Activated CD4-positive, alpha-beta T cell treated with anti-CD3 and anti-CD28 coated beads for 48 hours (primary cell): Measurements from ENCODE around the gene TMIE.
"Not testable (repeated sequence)": the region's sequence is repeated elsewhere in the genome, so short reads cannot be mapped to it uniquely, and the experiment has no call there.

Experiments
- DNase-seq: peaks from one replicate; pipeline ENCODE4 v3.0.0-alpha.2; 2020

TMIE gene

GRCh38 chr3:46690798-46691197 is 10.4 kb upstream of the TMIE start:
- no peak for DNase-seq

DNA sequence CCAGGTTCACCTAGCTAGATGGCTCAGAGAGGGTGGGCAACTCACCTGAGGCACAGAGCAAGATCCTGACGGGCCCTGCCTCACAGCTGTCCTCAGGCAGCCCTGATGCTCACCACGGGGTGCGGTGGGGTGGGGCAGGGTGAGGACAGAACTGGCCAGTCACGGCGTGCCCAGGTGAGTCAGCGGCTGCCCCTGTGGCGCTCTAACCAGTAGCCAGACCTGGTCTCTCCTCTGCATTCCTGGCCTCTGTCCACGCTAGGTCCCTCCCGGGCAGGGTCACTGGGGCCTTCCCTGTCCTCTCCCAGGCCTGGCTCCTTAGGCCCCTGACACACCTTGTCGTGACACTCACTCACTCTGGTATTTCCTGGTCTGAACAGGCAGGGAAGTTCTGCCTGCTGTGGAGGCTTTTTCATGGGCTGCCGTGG is 8.6 kb upstream of the TMIE start:
- DNase-seq = no peak

DNA sequence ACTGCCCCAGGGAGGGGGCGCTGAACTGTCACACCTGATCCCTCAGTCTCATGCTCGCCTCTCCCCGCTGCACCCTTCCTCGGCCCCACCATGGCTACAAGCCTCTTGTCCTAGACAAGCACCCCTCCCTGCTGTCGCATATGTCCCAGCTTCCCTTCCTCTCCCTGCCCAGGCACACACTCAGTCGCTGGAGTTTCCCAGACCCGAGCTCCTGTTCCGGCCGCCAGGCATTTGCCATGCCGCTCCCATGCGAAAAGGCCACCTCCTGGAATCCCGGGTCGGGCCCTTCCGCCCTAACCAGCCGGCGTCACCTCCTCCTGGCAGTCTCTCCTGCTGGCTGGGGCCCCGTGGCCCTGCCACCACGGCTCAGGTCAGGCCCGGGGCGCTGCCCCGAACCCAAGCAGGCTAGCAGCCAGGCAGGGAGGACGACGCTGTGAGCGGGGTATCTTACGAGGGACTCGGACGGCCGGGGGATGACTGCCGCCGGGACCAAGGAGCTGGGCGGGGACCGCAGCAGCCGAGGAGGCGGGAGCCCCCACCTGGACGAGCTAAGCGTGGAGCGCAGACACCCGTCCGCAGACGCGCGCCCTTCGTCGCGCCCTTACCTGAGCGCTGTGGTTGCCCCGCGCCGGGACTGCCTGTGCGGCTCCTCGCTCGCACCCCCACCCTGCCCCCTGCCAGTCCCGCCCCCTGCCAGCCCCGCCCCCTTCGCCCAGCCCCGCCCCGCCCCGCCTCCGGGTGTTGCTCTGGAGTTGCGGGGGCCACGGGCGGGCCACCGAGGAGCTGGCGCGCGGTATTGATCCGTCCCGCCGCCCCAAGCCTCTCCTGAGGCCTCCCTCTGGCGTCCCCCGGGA is 7.9 kb upstream of the TMIE start, which contains the start of gene ALS2CL:
TSS of gene ALS2CL (minus strand) at position 642 of the 854 bp plus-strand sequence. CDS start 4,239 bp downstream, outside the sequence.
- DNase-seq = peak; percentile 66

DNA sequence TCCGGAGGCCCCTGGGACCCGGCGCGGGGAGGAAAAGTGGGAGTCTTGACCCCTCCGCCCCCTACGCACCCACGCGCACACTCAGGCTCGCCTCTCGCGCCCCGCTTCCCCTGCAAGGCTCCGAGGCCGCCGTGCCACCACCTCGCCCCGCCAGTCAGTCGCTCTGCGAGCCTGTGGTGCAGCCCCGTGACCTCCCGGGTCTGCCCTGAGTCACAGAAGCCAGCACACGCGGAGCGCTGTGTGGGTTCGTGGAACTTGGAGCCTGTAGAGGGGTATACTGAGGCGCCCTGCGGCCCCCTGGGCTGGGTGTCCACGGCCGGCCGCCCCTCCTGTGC is 7.3 kb upstream of the TMIE start:
- DNase-seq = peak; percentile 62

GRCh38 chr3:46694520-46694919 is 6.7 kb upstream of the TMIE start:
- no peak for DNase-seq

GRCh38 chr3:46695177-46695961 is 5.8 kb upstream of the TMIE start:
- DNase-seq = peak; percentile 67

DNA sequence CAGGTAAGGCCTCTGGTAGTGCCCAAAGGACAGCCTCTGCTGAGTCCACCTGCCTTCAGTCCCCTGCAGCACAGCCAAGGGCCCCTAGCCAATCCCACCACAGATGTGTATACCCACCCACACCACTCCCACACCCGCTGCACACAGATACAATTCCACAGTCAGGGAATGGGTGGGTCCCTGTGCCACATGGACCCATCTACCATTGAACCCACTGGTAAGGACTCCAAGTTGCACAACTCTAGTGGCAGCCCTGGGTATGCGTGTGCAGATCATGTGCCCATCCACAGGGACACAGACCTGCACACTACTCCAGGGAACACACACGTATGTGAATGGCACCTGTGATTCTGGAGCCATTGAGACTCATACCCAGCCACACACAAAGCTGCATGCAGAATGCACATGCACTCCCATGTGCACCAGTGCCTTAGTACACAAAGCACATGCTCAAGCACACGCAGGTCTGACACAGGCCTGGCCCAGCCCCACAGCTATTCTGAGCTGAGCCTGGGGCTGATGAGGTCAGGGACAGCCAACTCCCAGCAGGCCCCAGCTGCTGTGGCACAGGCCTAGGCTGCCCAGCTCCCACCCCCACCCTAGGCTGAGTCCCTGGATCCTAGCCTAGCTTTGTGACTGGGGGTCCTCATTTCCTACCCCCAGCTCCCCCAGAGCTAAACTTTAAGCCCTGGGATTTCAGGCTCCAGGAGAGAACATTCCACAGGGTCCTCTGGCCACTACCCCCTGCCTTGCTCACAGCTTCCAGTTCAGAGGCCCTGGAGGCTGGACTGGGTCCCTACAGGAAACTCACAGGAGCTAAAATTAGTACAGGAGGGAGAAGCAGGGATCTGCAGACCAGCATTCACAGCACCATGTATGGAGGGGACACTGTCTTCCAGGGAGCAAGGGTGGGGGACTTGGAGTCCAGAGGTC is 5.0 kb upstream of the TMIE start:
- DNase-seq = no peak

DNA sequence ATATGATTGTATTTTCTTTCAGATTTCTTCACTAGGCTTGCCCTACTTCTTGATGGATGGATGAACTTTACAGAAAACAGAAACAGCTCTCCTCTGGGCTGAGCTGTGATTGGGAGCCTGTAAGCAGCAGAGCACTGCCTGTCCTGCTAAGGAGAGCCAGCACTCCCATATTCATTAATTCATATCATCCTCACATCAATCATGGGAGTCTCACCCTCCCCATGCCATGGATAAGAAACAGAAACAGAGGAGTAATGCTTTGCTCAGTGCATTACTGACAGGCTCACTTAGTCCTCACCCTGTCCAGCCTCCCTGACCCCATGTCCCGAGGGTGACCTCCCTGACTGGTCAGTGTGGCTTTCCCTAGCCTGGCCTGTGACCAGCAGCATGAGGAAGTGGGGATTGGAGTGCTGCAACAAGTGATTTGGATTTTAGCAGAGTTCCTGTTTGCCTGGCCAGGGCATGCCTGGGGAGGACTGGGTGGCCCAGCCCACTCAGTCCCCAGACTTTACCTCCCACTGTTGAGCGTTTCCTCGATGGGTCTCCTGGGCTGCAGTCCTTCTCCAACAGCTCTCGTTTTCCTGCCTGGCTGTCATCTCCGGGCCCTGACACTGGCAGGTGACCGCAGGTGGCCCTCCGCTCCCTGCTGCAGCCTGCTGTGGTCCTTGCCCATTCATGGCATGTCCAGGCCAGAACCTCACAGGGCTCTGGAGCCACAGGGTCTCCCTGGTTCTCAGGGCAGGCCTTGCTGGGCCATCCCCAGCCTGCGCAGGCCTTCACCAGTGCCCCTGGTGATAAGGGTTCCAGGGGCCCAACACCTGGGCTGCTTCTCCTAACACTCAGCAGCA is 1.3 kb upstream of the TMIE start:
- no peak for DNase-seq

DNA sequence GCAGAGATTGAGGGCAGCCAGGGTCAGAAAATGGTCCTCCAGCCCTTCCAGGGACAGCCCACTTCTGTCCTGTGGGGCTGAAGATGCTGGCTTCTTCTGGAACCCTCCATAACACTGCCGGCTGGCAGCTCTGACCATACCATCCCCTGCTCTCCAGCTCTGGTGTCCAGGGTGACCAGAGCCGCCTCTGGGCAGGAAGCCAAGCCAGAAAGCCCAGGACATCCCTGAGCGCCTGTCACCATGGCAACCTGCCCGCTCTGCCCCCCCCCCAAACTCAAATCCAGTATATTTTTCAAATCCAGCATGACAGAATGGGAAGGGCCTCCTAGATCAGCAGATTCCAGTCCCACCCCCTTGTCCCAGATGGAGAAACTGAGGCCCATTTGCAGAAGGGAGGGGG is 420 bp upstream of the TMIE start:
- no peak for DNase-seq

DNA sequence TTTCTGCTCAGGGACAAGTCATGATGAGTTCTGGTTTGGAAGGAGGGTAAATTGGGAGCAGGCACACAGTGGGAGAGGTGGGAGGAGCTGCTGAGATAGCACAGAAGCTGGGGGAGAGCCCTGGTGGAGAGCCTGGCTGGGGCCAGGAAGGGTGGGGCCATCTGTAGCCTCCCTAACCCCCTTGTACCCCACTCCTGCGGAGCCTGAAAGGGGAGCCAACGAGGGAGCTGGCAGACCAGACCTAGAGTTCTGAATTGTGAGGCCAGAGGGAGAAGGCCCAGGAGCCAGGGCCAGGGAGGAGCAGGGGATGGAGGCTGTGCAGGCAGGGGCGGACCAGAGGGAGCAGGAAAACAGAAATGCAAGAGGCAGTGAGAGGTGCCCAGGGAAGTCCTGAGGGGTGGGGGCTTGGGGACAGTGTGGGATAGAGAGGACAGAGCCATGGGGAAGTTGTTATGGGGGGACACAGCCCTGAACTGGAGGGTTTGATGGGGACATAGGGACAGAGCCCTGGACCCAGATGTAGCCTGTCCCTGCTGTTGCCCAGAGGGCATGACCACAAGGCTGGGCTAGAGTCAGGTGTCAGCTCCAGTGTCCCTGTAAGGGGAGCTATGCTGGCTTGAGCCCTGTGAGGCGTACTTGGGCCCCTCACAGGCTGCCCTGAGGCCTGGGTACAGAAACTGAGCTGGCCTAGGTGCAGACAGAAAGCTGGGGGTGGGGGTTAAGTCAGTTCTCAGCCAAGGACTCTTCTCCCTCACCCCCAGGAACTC is 1.2 kb downstream of the TMIE start:
- no peak for DNase-seq

DNA sequence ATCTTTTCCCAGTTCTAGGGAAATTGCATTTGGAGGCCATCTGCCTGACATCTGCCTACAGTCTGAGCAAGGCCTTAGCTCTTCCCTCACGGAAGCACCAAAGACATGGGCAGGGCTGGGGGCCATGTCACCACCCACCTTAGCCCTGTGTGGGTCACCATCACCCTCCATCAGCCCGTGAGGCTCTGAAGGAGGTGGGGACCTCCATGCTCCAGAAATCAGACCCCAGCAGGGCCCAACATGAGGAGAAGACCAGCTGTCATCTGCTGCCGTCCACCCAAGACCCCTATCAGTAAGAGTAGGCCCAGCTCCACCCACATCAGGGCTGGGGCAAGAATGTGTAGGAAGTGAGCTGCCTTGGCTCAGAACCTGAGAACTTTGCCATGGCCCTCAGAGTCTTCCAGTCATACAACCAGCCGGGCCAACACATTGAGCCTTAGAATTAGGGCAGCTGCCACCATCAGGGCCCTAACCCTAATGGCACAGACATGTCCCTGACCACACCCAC is 1.9 kb downstream of the TMIE start:
- no peak for DNase-seq

- not testable (repeated sequence) for DNase-seq
Measured at GRCh38 chr3:46704346-46704745, 3.2 kb downstream of the TMIE start.

DNA sequence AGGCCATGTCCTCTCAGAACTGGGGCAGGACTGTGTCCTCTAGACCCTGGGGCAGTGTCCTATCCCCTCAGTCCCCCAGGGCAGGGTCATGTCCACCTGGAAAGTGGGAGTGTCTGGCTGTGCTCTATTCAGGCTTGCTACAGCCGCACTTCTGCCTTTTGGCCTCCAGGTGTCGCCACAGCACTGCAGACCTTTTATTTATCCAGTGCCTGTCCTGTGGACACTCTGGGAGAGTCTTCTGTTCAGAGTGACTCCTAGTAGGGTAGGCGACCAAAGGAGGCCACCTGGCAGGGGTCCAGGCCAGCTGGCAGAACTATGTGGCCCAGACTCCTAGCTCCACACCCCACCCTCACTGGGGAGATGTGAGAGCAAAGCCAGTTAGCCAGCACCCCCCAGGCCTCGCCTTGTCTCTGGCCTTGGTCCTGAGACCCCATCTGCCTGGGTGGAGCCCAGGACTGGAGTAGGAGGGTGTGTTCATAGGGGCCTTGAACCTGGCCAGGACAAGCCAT is 3.9 kb downstream of the TMIE start:
- peak; percentile 76 for DNase-seq

DNA sequence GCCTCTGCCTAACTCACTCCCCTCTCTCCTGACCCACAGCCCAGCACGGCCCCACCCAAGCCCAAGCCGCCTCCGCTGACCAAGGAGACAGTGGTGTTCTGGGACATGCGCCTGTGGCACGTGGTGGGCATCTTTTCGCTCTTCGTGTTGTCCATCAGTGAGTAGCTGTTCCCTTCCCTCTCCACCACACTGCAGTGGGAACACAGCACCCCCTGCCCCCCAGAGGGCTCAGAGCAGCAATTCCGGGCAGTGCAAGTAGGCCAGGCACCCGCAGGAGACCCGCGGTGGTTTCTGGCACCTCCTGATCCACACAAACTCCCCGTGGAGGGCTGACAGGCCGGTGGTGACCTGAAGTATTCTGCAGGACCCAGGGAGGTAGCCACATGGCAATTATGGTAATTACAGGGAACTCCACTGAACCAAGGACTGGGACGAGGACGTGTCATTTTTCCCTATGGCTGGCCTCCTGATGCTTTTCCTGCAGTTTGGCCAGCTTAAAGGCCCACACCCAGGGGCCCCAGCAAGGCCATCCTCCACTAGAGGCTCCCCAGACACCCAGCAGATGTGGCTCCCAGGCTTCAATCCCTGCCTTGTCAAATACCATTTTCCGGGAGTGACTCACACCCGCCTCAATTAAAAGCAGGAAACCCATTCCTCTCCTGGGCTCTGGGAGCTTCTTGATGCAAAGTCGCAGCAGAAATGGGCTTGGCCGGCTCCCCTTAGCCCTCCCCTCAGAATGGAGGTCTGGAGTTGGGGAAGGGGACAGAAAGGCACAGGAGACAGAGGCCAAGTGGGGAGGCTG is 4.8 kb downstream of the TMIE start:
- DNase-seq = no peak

GRCh38 chr3:46706771-46707582 is 5.8 kb downstream of the TMIE start:
- no peak for DNase-seq

GRCh38 chr3:46707601-46708011 is 6.4 kb downstream of the TMIE start:
- DNase-seq = no peak

- no peak for DNase-seq
Measured at GRCh38 chr3:46708401-46709156, 7.4 kb downstream of the TMIE start.

- DNase-seq = no peak
Measured at GRCh38 chr3:46709157-46709654, 8.0 kb downstream of the TMIE start.
